ENCODE measurements around the gene ARSD.

DNA sequence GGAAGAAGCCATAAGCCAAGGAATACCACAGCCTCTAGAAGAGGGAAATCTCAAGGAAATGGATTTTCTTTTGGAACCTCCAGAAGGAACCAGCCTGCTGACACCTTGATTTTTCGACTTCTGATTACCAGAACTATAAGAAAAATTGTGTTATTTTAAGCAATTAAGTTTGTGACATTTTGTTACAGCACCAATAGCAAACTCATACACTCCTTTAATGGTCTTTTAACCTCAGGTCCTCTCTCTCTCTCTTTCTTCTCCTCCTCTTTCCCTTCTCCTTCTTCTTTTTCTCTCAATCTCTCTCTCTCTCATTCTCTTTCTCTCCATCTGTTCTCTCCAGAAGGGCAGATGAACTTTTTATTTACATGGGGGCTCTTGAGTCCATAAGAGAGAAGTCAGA, 26.3 kb downstream of the ARSD start:
- TF ChIP-seq, protein P1, sequence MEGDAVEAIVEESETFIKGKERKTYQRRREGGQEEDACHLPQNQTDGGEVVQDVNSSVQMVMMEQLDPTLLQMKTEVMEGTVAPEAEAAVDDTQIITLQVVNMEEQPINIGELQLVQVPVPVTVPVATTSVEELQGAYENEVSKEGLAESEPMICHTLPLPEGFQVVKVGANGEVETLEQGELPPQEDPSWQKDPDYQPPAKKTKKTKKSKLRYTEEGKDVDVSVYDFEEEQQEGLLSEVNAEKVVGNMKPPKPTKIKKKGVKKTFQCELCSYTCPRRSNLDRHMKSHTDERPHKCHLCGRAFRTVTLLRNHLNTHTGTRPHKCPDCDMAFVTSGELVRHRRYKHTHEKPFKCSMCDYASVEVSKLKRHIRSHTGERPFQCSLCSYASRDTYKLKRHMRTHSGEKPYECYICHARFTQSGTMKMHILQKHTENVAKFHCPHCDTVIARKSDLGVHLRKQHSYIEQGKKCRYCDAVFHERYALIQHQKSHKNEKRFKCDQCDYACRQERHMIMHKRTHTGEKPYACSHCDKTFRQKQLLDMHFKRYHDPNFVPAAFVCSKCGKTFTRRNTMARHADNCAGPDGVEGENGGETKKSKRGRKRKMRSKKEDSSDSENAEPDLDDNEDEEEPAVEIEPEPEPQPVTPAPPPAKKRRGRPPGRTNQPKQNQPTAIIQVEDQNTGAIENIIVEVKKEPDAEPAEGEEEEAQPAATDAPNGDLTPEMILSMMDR (IDR thresholded peaks at IDR 0.05), result no peak
- no peak for TF ChIP-seq POLR2A (IDR thresholded peaks at IDR 0.05)
